ENCODE data around the gene CAB39.
A peak's percentile ranks its signal among the peaks of the same experiment; 100 is the strongest.

CAB39 gene

DNA sequence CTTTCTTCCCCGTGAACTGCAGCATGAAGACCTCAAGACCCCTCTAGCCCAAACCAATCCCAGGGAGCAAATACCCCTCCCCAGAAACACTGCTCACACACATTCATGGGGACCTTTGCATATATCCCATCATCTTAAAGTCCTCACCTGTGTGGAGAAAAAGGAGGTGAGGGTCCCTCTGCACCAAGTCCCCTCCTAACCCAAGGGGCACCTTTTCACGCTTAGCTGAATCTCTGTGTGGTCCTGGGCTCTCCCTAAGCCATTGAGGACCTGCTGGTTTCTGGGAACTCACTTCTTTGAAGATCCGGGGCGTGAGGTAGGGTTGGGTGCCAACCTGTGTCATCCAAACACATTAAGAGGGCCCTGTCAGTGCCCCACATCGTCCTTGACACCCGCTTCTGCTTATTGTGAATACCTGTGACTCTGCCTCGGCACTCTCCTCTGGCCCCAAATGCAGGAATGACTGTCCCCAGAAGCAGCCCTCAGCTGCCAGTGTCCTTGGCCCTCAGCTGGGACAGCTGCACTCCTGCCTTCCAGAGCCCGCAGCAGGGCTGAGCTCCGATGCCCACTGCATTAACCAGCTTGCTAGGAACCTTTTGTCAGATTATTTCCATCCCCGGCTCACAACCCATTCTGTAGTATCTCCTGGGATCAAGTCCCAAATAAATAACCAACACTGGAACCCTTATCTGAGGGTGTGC is 110.8 kb downstream of the CAB39 start:
- no peak for DNase-seq

- DNase-seq: peak; percentile 29 to 76
These were observed 111.8 kb downstream of the CAB39 start for GRCh38 chr2:230824406-230824978.

DNA sequence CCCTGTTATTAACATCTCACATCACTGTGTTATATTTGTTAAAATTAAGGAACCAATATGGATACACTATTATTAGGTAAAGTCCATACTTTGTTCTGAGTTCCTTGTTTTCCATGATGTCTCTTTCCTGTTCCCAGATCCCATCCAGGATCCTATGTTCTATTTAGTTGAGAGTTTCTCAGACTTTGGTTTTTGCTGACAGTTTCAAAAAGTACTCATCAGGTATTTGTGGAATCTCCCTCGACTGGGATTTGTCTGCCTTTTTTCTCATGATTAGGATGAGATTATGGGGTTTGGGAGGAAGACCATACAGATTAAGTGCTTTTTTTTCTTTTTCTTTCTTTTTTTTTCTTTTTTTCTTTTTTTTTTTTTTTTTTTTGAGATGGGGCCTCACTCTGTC is 112.7 kb downstream of the CAB39 start:
- DNase-seq: no peak

DNA sequence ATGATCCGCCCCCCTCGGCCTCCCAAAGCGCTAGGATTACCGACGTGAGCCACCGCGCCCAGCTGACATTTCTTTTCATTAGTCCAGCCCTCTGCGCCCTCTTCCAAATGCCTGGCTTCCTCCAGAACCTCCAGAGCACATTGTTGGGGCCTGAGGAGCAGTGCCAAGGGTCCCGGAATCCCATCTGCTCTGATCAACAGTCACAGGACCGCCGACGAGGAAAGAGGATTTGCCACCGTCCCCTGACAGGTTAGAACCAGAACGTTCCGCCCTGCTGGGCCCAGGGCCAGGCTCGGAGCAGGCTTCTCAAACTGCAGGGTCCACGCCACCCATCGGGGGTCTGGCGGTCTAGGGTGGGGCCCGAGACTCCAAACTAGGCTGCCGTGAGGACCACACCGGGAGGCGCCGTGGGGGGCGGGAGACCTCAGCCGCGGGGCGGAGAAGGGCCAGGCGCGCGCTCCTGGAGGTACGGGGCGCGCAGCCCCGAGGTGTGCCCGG is 115.2 kb downstream of the CAB39 start:
- DNase-seq: no peak

- DNase-seq: no peak
These were observed 115.8 kb downstream of the CAB39 start for GRCh38 chr2:230828272-230828961.

DNA sequence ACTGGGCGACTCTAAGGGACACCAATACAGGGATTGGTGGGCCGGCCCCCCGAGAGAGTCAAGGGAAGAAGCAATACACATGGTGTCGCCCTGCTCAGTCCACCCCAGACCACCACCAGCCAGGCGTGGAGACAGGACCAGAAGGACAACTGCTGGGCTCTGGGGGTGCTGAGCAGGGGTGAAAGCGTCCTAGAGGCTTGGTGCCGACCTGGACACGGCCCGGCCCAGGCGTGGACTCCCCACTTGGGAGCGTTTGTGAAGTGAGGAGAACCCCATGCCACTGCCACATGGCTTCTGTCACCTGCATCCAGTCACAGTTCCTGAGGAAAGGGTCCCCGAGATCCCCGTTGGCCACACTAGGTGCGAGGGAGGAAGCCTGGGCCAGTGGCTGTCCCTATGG is 116.7 kb downstream of the CAB39 start:
- DNase-seq: no peak

GRCh38 chr2:230829959-230830358 is 117.3 kb downstream of the CAB39 start:
- DNase-seq: no peak

- DNase-seq: no peak
These were observed 117.8 kb downstream of the CAB39 start for GRCh38 chr2:230830428-230830827.

DNA sequence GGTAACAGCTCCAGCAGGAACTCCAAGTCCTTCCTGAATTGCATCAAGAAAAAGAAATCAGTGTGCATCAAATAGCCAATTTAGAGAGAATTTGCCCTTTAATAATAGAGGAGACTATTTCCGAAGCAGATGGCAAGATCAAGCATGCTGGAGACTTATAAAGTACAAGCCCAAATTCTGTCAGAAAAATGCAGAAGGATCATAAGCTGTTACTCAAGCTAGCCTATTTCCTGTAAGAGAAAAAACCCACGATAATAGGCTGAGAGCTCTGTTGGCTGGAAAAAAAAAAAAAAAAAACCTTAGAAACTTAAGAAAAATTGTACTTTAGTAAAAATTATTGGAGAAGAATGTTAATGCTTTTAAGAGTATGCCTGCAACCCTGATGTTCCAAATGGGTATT is 127.7 kb downstream of the CAB39 start:
- no peak for DNase-seq

DNA sequence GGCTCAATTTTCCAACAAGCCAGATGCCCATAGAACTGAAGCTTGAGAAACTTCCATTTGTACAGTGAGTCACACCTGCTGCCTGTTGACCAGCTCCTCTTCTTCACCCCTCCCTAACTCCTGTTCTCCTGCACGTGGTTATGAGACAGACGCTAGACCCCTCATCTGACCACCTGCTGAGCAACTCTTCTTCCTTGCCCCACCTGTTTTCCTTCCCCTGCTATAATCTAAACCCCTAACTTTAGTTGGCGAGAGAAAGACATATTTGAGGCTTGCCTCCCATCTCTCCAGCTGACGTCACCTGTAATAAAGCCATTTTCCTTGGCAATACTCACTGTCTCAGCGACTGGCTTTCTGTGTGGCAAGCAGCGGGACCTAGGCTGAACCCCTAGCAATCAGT is 129.8 kb downstream of the CAB39 start:
- DNase-seq: no peak

DNA sequence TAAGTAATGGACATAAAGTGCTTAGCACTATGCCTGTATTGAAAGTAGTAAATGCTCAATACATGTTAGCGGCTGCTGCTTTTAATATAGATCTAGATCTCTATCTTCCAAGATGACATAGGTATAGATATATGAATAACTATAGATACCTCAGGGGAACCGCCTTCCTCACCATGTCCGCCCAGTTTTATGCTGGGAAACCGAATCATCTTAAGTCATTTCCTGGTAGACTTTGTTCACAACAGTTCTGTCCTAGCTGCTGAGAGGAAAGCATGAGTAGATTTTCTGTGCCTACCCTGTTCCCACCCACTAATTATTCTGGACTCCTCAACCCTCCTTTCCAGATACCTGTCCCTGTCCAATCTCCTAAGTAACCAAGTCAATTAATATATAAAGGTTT is 130.5 kb downstream of the CAB39 start:
- no peak for DNase-seq

GRCh38 chr2:230846360-230846759 is 133.7 kb downstream of the CAB39 start:
- DNase-seq: no peak

GRCh38 chr2:230847883-230848388 is 135.3 kb downstream of the CAB39 start:
- peak; percentile 49 to 74 for DNase-seq

DNA sequence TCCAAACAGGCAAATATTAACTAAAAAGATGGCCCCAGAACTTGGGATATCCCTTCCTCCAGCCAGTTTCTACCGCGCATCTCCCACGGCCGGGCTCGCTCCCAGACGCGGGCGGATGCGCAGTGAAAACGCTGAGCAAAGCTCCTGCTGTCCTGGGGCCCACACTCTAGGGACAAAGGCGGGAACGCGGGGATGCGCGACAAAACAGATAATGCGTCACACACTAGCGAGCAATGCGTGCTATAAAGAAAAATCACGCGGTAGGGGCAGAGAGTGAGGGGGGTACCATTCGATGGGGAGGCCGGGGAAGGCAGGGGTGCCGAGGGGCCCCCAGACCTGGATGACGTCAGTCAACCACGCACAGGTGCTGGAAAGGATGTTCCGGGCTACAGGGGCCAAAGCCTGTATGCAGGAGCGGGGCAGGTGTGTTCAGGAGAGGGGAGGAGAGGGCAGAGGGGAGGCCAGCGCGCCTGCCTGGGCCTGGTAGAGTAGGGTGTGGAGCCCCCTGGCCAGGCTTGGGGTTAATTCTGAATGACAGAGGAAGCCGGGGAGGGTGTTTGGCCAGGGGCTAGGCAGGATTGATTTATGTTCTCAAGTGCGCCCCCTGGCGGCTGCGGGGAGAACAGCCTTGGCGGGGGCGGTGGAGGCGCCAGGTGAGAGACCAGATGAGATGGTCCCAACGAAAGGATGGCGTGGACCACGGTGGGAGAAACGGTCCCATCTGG is 137.2 kb downstream of the CAB39 start:
- no peak for DNase-seq

- no peak for DNase-seq
These were observed 137.7 kb downstream of the CAB39 start for GRCh38 chr2:230850358-230850658.

DNA sequence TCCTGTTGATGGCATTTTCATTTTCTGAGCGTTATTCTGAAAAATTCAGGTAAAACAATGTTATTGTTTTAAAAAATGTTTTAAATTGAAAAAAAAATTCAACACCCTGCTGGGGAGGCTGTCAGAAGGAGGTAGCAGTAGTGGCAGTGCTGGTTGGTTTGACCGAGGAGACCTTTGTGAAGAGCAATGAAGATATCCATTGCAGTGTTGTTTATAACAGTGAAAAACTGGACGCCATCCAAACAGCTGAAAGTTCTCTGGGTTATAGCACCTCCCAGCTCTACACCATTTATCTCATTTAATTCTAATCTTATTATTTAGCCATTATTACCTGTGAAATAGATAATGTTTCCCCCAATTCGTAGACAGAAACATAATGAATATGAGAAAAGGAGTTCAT is 139.5 kb downstream of the CAB39 start:
- no peak for DNase-seq

GRCh38 chr2:230861552-230862255 is 149.1 kb downstream of the CAB39 start:
- DNase-seq: no peak

DNA sequence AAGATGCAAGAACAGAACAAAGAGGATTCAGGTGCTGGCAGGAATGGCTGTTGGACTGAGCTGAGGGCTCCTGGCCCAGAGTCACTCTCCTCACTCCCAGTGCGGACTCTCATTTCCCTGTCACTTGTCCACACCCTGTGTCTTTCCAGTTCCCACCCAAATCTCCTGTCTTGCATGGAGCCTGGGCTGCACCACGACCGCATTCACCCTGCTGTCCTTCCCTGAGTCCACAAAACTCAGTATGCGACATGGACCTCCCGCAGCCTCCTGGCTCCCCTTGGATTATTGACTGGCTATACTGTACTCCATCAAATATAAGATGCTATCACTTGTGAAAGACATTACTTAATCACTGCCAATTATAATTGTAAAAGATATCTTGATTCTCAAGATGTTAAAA is 149.7 kb downstream of the CAB39 start:
- no peak for DNase-seq

- no peak for DNase-seq
These were observed 150.4 kb downstream of the CAB39 start for GRCh38 chr2:230863031-230863430.

DNA sequence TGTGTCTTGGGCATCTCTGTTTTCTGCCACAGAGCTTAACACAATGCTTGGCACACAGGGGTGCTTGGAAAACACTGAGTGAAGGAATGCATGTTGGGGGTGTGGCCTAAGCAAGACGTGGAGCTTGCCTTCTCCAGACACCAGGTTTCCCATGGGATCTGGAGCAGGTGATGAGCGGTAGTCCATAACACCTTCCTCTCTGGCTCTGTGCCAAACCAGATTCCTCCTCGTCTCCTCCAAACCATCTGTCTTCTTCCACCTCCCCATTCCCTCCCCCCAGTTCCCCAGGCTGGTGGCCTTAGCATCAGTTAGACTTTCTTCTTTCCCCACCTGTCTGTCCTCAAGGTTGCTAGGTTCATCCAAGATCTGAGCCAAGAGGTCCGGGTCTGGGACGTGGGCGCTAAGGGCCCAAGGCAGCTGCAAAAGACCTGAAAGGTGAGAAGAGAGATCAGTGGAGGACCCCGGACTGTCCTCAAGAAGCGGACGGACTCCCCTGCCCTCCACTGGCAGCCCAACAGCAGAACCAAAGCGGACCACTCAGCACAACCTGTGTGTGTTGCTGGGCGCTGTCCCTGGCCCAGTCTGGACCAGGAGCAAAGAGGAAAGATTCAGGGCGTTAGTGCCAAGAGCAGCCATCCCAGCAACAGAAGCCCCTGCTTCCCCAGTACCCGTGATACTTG is 150.9 kb downstream of the CAB39 start:
- DNase-seq: no peak

DNA sequence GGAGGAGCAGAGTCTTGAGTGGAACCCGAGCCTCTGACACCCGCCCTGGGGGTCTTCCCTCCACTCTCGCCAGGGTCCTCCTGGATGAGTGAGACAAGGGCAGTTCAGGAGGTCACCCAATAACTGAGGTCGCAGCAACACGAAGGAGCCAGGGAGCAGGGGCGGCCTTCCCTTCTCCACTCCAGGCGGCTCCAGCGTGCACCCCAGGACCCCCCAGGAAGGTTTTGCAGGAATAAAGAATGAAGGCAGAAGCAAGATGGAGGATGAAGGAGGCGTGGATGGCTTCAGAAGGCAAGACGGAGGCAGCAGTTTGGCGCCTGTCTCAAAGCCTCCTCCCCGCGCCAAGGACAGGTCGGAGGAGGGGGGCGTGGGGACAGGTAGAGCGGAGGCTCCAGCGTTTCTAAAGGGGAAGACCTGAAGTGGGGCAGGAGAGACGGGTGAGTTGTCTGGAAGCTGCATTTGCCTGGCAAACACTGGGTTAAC is 151.5 kb downstream of the CAB39 start:
- DNase-seq: no peak
